Measurements from ENCODE around the gene TRAF3.

Gene TRAF3

GRCh38 chr14:102920273-102920997, 143.2 kb downstream of the TRAF3 start:
- Histone ChIP-seq H3K79me2 (ENCODE audit: insufficient read depth, low read depth) (no peaks in the 10 kb centered on the region), H3K4me3 (IDR thresholded peaks at IDR 0.05; ENCODE audit: insufficient read depth, low read depth, low read length) (no peak overlapping the region), H3K9ac (no peak overlapping the region), H3K36me3 (ENCODE audit: insufficient read depth) (no peaks in the 10 kb centered on the region), H3K27me3 (ENCODE audit: insufficient read depth, low read depth) (no peaks in the 10 kb centered on the region), H3K4me2 (no peak overlapping the region), H3K27ac (no peak overlapping the region), H4K20me1 (ENCODE audit: insufficient read depth) (no peaks in the 10 kb centered on the region), H3K4me1 (ENCODE audit: low read depth, poor library complexity, severe bottlenecking) (peaks cover 8% of the 10 kb centered on the region), H2AFZ (ENCODE audit: low read depth) (no peak overlapping the region)
- TF ChIP-seq CTCF (conservative IDR thresholded peaks at IDR 0.05; ENCODE audit: low read depth, low read length): no peak

- no peak for TF ChIP-seq CTCF (conservative IDR thresholded peaks at IDR 0.05; ENCODE audit: low read depth, low read length)
- H3K4me3 ChIP-seq (IDR thresholded peaks at IDR 0.05; ENCODE audit: insufficient read depth, low read depth, low read length): no peak overlapping the region
- no peak overlapping the region for H3K9ac ChIP-seq
- H3K79me2 ChIP-seq (ENCODE audit: insufficient read depth, low read depth): no peaks in the 10 kb centered on the region
- H2AFZ ChIP-seq (ENCODE audit: low read depth): no peak overlapping the region
- H3K4me1 ChIP-seq (ENCODE audit: low read depth, poor library complexity, severe bottlenecking): peaks cover 3% of the 10 kb centered on the region
- no peaks in the 10 kb centered on the region for H4K20me1 ChIP-seq (ENCODE audit: insufficient read depth)
- H3K4me2 ChIP-seq: no peak overlapping the region
- H3K27me3 ChIP-seq (ENCODE audit: insufficient read depth, low read depth): no peaks in the 10 kb centered on the region
- H3K27ac ChIP-seq: no peak overlapping the region
- H3K36me3 ChIP-seq (ENCODE audit: insufficient read depth): no peaks in the 10 kb centered on the region
Measured at GRCh38 chr14:102920998-102921304, 143.7 kb downstream of the TRAF3 start.

GRCh38 chr14:102922490-102923200, 145.4 kb downstream of the TRAF3 start, which contains the start of gene AMN:
Gene AMN (plus strand): TSS chr14:102922663. CDS start chr14:102922689, 26 bp downstream.
- no peak within 1 kb of the TSS for H3K4me3 ChIP-seq (IDR thresholded peaks at IDR 0.05; ENCODE audit: insufficient read depth, low read depth, low read length)
- TF ChIP-seq CTCF (conservative IDR thresholded peaks at IDR 0.05; ENCODE audit: low read depth, low read length): no peak
- no peaks in the 10 kb centered on the region for H3K27me3 ChIP-seq (ENCODE audit: insufficient read depth, low read depth)
- H3K36me3 ChIP-seq (ENCODE audit: insufficient read depth): no peaks in the 10 kb centered on the region
- no peak within 1 kb of the TSS for H3K4me2 ChIP-seq
- H3K4me1 ChIP-seq (ENCODE audit: low read depth, poor library complexity, severe bottlenecking): no peaks in the 10 kb centered on the region
- no peak within 1 kb of the TSS for H3K9ac ChIP-seq
- no peaks in the 10 kb centered on the region for H4K20me1 ChIP-seq (ENCODE audit: insufficient read depth)
- no peaks in the 10 kb centered on the region for H3K79me2 ChIP-seq (ENCODE audit: insufficient read depth, low read depth)
- H3K27ac ChIP-seq: no peak within 1 kb of the TSS
- H2AFZ ChIP-seq (ENCODE audit: low read depth): no peak within 1 kb of the TSS

GRCh38 chr14:102923201-102923924, 146.1 kb downstream of the TRAF3 start:
- no peaks in the 10 kb centered on the region for H3K27me3 ChIP-seq (ENCODE audit: insufficient read depth, low read depth)
- H3K9ac ChIP-seq: no peak overlapping the region
- no peak for TF ChIP-seq CTCF (conservative IDR thresholded peaks at IDR 0.05; ENCODE audit: low read depth, low read length)
- no peaks in the 10 kb centered on the region for H3K36me3 ChIP-seq (ENCODE audit: insufficient read depth)
- H4K20me1 ChIP-seq (ENCODE audit: insufficient read depth): no peaks in the 10 kb centered on the region
- H3K79me2 ChIP-seq (ENCODE audit: insufficient read depth, low read depth): no peaks in the 10 kb centered on the region
- no peak overlapping the region for H3K4me2 ChIP-seq
- no peaks in the 10 kb centered on the region for H3K4me1 ChIP-seq (ENCODE audit: low read depth, poor library complexity, severe bottlenecking)
- no peak overlapping the region for H2AFZ ChIP-seq (ENCODE audit: low read depth)
- no peak overlapping the region for H3K27ac ChIP-seq
- no peak overlapping the region for H3K4me3 ChIP-seq (IDR thresholded peaks at IDR 0.05; ENCODE audit: insufficient read depth, low read depth, low read length)
